ENCODE data around the gene RFX7. TPM values are rescaled to one million over a fixed set of nuclear protein-coding genes. Genes with fewer than 3 reads are reported as not detected.
A peak's percentile ranks its signal among the peaks of the same experiment; 100 is the strongest.

Gene RFX7
- total and polyA plus RNA-seq, 2 of the 4 experiments (the other 2 are of a cell fraction), result 4.1 to 10.6 TPM

DNA sequence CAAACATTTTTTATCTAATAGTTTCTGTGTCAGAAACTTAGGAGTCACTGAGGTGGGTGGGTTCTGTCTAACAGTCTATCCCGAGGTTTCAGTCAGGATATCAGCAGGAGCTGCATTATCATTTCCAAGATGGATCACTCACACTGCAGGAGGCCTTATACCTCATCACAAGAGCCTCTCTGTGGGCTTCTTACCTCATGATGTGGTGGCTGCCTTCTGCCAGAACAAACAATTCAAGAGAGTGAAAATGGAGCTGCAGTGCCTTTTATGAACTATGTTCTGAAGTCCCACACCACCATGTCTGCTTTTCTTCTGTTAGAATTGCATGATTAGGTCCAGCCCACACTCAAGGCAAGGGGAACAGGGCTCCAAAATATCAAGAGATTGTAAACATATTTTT lies 27.9 kb downstream of the RFX7 start:
- WGBS, 2 experiments (ENCODE audit: extremely low coverage in 2 of 2, insufficient read length in 1 of 2), result no CpG with 5 or more reads among the region's 1 CpG
- no peak overlapping the region for H2BK20ac ChIP-seq (ENCODE audit: low read depth, low read length)
- ChIA-PET POLR2A (ENCODE audit: unreplicated experiment) (no interaction called here), CTCF (no interaction called here)
- DNase-seq (peak; percentile 88), ATAC-seq (ENCODE audit: low read depth) (peak; percentile 84)
- H3K4ac ChIP-seq (ENCODE audit: low read depth, low read length), result no peak overlapping the region
- H3K4me2 ChIP-seq (ENCODE audit: low read depth, low read length), result peak overlapping the region; percentile 1
- H3K14ac ChIP-seq (replicated peaks; ENCODE audit: low read depth, low read length), result no peak overlapping the region
- H2AK9ac ChIP-seq (replicated peaks; ENCODE audit: low read depth, low read length, poor library complexity), result no peak overlapping the region
- H3K9me3 ChIP-seq (ENCODE audit: control insufficient read depth, insufficient read depth, low read length), result 0 out of 2 replicates have a peak, but pooled peaks cover 2% of the 10 kb centered on the region
- no peak overlapping the region for H2AK5ac ChIP-seq (ENCODE audit: low read depth, low read length)
- H2AFZ ChIP-seq (replicated peaks; ENCODE audit: low read length, poor library complexity), result no peak overlapping the region
- H3K9me1 ChIP-seq (ENCODE audit: insufficient read depth, low read length), result no peaks in the 10 kb centered on the region
- no peak overlapping the region for H4K91ac ChIP-seq (ENCODE audit: insufficient read depth, low read depth, low read length)
- dilution Hi-C loops (cut with HindIII; ENCODE audit: low sequenced_read_pairs, unreplicated experiment) (no loop called here), intact Hi-C loops (cut with micrococcal nuclease) (no loop called here), in situ Hi-C loops (cut with MboI; ENCODE audit: low sequenced_read_pairs) (no loop called here)
- H3K9ac ChIP-seq (ENCODE audit: low read depth, low read length), result no peak overlapping the region
- no peak for TF ChIP-seq CTCF (conservative IDR thresholded peaks at IDR 0.05; ENCODE audit: low read depth, low read length)
- no peak for TF ChIP-seq CEBPB (IDR thresholded peaks at IDR 0.05; ENCODE audit: low read depth, low read length)
- no peak for TF ChIP-seq CHD1 (IDR thresholded peaks at IDR 0.05; ENCODE audit: low read depth, low read length)
- TF ChIP-seq, protein P1, sequence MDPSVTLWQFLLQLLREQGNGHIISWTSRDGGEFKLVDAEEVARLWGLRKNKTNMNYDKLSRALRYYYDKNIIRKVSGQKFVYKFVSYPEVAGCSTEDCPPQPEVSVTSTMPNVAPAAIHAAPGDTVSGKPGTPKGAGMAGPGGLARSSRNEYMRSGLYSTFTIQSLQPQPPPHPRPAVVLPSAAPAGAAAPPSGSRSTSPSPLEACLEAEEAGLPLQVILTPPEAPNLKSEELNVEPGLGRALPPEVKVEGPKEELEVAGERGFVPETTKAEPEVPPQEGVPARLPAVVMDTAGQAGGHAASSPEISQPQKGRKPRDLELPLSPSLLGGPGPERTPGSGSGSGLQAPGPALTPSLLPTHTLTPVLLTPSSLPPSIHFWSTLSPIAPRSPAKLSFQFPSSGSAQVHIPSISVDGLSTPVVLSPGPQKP (IDR thresholded peaks at IDR 0.05; ENCODE audit: borderline replicate concordance, low read depth, low read length), result no peak
- no peak for TF ChIP-seq RFX5 (IDR thresholded peaks at IDR 0.05; ENCODE audit: low read depth, low read length)
- no peak for TF ChIP-seq RCOR1 (IDR thresholded peaks at IDR 0.05; ENCODE audit: insufficient replicate concordance, low read length)
- TF ChIP-seq, protein P2, sequence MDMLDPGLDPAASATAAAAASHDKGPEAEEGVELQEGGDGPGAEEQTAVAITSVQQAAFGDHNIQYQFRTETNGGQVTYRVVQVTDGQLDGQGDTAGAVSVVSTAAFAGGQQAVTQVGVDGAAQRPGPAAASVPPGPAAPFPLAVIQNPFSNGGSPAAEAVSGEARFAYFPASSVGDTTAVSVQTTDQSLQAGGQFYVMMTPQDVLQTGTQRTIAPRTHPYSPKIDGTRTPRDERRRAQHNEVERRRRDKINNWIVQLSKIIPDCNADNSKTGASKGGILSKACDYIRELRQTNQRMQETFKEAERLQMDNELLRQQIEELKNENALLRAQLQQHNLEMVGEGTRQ (IDR thresholded peaks at IDR 0.05; ENCODE audit: low read depth, low read length), result no peak
- no peak for TF ChIP-seq FOS (IDR thresholded peaks at IDR 0.05; ENCODE audit: low read depth, low read length)
- no peak overlapping the region for H2BK120ac ChIP-seq (ENCODE audit: low read depth, low read length)
- peaks cover 19% of the 10 kb centered on the region; the same call in 1 of the 2 replicates for H4K20me1 ChIP-seq (ENCODE audit: insufficient read depth, low read length)
- H3K56ac ChIP-seq (ENCODE audit: extremely low read depth, insufficient read depth, low read length), result no peak overlapping the region
- peak overlapping the region; percentile 12 for H2BK5ac ChIP-seq (ENCODE audit: low read depth, low read length, poor library complexity, severe bottlenecking)
- H3K27ac ChIP-seq (ENCODE audit: insufficient read depth, low read length), result peak overlapping the region; percentile 52; the same call in 1 of the 2 replicates
- H3K18ac ChIP-seq (ENCODE audit: low read depth, low read length), result no peak overlapping the region
- no peak overlapping the region for H4K5ac ChIP-seq (ENCODE audit: low read depth, low read length)
- no peaks in the 10 kb centered on the region for H3K27me3 ChIP-seq (ENCODE audit: control insufficient read depth, insufficient read depth, low read length)
- H3K79me1 ChIP-seq (ENCODE audit: low read depth in 1 of 2, low read length in 2 of 2), result peaks cover 11 to 35% of the 10 kb centered on the region in 2 experiments; a peak in 3 of 4 replicates
- no TSS peak for BruUV-seq (replicated peaks)
- no peaks in the 10 kb centered on the region for H3K36me3 ChIP-seq (ENCODE audit: control insufficient read depth, insufficient read depth, low read length)
- peaks cover 2% of the 10 kb centered on the region; the same call in 1 of the 2 replicates for H3K4me1 ChIP-seq (ENCODE audit: control insufficient read depth, insufficient read depth, low read length)
- H3K23ac ChIP-seq (ENCODE audit: low read depth, low read length), result 0 out of 2 replicates have a peak overlapping the region, but pooled peaks have one; percentile 27
- no peak overlapping the region for H3K4me3 ChIP-seq (ENCODE audit: insufficient read depth, low read depth, low read length)
- no peak overlapping the region for H2BK15ac ChIP-seq (ENCODE audit: low read depth, low read length)
- H4K8ac ChIP-seq (ENCODE audit: low read depth in 2 of 2, low read length in 2 of 2), result no peak overlapping the region
